GM18505 (cell line): ENCODE measurements around the gene REC114.
"Not testable (repeated sequence)": the region's sequence is repeated elsewhere in the genome, so short reads cannot be mapped to it uniquely, and the experiment has no call there.

Experiments used
- ATAC-seq: cut with Tn5 transposase; IDR thresholded peaks from one replicate; pipeline ENCODE4 v1.9.1; 2021; ENCODE audit not compliant: unreplicated experiment
- POLR2A ChIP-seq: IDR thresholded peaks from 4 replicates; pipeline ENCODE4 v1.6.1; 2011; ENCODE audit warnings: borderline replicate concordance; ENCODE audit not compliant: insufficient read depth, insufficient read length; ENCODE audit errors: extremely low read depth

REC114 gene

DNA sequence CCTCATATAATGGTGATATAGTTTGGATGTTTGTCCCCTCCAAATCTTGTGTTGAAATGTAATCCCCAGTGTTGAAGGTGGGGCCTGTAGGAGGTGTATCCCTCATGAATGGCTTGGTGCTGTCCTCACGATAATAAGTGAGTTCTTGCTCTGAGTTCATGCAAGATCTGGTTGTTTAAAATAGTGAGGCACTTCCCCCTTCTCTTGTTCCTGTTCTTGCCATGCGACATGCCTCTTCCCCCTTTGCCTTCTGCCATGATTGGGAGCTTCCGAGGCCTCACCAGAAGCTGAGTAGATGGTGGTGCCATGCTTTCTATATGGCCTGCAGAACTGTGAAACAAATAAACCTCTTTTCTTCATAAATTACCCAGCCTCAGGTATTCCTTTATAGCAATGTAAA lies 39.2 kb downstream of the REC114 start:
- no peak for TF ChIP-seq POLR2A
- no peak for ATAC-seq

- TF ChIP-seq POLR2A = no peak
Observed at GRCh38 chr15:73483053-73483452, 40.1 kb downstream of the REC114 start.

DNA sequence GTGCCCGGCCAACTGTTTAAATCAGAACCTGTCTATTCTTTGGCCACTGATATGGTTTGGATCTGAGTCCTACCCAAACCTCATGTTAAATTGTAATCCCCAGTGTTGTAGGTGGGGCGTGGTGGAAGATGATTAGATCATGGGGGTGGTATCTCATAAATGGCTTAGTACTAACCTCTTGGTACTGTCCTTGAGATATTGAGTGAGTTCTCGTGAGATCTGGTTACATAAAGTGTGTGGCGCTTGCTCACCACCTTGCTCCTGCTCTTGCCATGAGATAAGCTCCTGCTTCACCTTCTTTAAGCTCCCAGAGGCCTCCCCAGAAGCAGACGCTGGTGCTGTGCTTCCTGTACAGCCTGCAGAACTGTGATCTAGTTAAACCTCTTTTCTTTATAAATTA lies 42.4 kb downstream of the REC114 start:
- no peak for TF ChIP-seq POLR2A
- no peak for ATAC-seq

More at GRCh38 chr15:73483053-73483452, 40.1 kb downstream of the REC114 start:
- no peak for ATAC-seq

GRCh38 chr15:73485885-73486284 lies 42.9 kb downstream of the REC114 start:
- not testable (repeated sequence) for ATAC-seq

- TF ChIP-seq POLR2A = no peak
- ATAC-seq = no peak
Observed at GRCh38 chr15:73488698-73489097, 45.7 kb downstream of the REC114 start.

DNA sequence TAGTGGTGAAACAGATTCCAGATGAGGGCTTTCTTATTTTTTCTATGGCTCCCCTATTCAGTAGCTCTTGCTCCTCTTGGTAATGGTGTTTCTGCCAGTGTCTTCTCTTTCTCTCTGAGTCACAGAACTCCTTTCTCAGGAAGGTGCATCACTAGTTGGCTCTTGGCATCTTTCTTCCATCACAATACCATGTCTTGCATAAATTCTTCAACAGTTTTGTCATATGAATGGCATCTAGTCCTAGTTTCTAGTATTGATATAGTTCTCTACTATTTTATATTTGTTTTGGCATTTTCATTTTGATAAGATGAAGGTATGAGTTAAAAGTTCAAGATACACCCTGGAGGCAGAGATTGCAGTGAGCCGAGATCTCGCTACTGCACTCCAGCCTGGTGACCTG lies 51.0 kb downstream of the REC114 start:
- no peak for TF ChIP-seq POLR2A
- no peak for ATAC-seq

DNA sequence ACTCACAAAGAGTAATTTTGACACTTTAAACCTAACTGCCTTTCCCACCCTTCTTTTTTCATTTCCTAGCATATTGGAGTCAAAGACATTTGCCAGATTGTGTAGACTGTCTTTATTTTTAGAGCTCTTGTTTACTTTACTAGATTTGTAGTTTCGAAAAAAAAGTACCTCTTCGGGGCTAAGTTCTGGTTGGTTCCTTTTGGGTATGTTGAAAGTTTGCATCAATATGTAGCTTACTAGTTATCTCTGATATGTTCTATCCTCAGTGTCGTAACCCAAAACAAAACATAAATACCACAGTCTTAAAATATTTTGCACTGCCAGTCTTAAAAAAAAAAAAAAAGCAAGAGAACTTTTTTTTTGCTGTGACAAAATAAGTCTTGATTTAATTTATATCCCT lies 52.2 kb downstream of the REC114 start:
- no peak for TF ChIP-seq POLR2A
- ATAC-seq = no peak

GRCh38 chr15:73500696-73501095 lies 57.7 kb downstream of the REC114 start:
- no peak for TF ChIP-seq POLR2A
- ATAC-seq = no peak

DNA sequence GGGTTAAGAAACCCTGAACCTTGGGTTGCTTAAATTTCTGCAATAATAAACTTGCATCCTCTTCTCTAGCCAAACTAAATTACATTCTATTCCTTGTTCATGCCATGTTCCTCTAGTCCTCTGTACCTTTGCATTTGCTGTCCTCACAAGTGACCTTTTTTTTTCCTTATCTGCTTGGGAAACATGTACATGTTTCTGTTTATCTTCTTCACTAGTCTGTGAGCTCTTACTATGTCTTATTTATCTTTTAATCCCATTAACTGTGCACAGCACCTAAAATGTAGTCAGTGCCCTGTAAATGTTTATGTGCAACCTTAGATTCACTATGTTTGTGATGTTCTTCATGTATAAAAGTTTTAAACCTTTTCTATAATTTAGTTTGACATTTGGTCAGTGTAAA lies 61.9 kb downstream of the REC114 start:
- ATAC-seq = no peak
- TF ChIP-seq POLR2A = no peak

DNA sequence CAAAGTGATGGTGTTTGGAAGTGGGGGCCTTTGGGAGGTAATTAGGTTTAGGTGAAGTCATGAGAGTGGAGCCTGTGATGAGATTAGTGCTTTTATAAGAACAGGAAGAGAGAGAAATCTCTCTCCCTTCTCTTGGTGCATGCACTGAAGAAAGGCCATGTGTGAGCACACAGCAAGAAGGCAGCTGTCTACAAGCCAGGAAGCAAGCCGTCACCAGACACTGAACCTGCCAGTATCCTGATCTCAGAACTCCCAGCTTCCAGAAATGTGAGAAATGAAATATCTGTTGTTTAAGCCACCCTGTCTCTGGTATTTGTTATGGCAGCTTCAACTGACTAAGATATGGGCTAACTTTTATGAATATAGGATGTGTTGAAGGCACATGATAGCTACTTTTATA lies 72.6 kb downstream of the REC114 start:
- TF ChIP-seq POLR2A = no peak
- ATAC-seq = no peak

GRCh38 chr15:73517566-73517965 lies 74.6 kb downstream of the REC114 start:
- TF ChIP-seq POLR2A = no peak
- ATAC-seq = no peak

DNA sequence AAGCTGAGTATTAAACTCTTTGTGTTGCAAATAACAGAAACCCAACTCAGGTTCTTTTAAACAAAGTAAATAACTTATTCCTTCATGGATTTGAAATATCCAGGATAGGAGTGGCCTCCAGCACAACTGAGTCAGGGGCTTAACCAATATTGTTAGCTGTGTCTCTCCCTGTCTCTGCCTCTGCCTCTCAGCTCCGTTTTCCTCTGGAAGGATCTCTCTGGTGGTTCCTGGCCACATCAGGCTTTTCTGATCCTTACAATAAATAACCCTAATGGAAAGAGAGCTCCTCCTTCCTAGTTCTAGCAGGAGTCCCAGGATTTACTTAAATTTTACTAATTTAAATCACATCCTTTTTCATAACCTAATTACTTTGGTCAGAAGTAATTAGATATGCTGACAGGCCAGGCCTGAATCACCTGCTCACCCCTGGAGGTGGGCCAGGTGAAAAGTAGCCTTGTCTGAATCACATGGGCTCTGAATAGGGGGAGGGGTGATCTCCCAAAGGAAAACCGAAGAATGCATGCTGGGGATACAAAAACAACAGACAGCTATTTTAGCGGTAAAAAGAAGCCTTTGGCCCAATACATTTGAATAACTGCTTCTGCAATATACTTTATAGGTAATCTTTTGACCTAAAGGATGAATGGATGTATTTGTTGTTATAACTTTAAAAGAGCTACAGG lies 75.4 kb downstream of the REC114 start:
- no peak for TF ChIP-seq POLR2A
- no peak for ATAC-seq

- no peak for TF ChIP-seq POLR2A
- ATAC-seq = no peak
Observed at GRCh38 chr15:73518876-73519733, 76.1 kb downstream of the REC114 start.

GRCh38 chr15:73522011-73522410 lies 79.0 kb downstream of the REC114 start:
- ATAC-seq = no peak
- TF ChIP-seq POLR2A = no peak

DNA sequence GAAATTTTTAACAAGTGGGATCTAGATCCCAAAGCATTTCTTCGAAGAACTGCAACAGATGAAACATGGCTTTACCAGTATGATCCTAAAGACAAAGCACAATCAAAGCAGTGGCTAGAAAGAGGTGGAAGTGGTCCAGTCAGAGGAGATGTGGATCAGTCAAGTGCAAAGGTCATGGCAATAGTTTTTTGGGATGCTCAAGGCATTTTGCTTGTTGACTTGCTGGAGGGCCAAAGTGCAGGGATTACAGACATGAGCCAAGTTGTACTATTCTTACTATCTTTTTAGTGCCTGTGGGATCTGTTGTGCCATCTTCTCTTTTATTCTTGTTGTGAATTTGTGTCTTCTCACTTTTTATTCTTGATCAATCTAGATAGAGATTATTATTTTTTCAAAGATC lies 82.0 kb downstream of the REC114 start:
- ATAC-seq = no peak
- no peak for TF ChIP-seq POLR2A

DNA sequence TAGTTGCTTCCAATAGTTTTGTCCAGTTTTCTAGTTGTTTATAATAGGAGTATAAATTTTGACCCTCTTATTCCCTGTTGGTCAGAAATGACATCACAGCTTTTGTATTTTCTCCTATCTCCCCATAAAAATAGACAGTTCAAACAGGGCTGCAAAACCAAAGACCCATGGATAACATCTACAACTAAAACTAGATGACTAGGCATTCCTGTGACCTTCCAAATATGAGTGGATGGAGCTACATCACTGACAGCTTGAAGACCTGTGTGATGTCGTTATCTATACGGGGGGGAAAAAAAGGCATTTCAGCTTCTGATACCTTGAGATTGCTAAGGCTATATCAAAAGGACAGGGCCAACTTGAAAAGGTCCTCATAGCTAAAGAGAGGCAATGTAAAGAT lies 84.6 kb downstream of the REC114 start:
- no peak for ATAC-seq
- TF ChIP-seq POLR2A = no peak
